H4 (cell line): ENCODE results near the gene AKT2. TPM values are rescaled to one million over a fixed set of nuclear protein-coding genes. Genes with fewer than 3 reads are reported as not detected.

Source experiments
- DNase-seq: peaks from one replicate; pipeline ENCODE4 v3.0.0-alpha.2; 2015; ENCODE audit warnings: low spot score
- total RNA-seq: library from RNA; depleted of rRNA; stranded (reverse); fragments of >200 nt; shearing (Covaris generic); gene quantifications from 2 replicates; pipeline ENCODE4 v1.2.3, GENCODE V29; 2014; rRNA removed

AKT2 gene
- total RNA-seq, 1 experiment from 2014 or later: 59.2 TPM

GRCh38 chr19:40190891-40191835 is 94.0 kb downstream of the AKT2 start, which contains the start of gene MAP3K10:
Gene MAP3K10, plus strand, starts transcription at chr19:40191426. Its CDS starts 606 bp downstream, at chr19:40192032.
- DNase-seq: peak; percentile 30

DNA sequence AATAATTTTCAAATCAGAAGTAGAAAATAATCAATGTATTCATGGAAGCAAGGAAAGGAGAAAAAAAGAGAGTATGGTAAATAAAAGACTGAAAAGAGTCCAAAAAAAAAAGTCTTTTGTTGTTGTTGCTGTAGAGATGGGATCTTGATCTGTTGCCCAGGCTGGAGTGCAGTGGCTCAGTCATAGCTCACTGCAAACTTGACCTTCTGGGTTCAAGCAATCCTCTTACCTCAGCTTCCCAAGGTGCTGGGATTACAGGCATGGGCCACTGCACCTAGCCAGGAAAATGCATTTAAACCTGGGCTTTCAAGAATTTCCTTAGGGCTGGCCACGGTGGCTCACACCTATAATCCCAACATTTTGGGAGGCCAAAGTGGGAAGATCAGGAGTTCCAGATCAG is 100.9 kb downstream of the AKT2 start:
- no peak for DNase-seq

Other genes with a start within 250 kb of the AKT2 start
- gene ZNF780B, start 229.1 kb downstream of the AKT2 start, total RNA-seq: 5.9 and 9.8 TPM in 2 replicates
- gene ZNF780A, start 194.4 kb downstream of the AKT2 start, total RNA-seq: 9.2 and 17.1 TPM in 2 replicates
- 1.3 and 4.3 TPM in 2 replicates for gene MAP3K10, start 93.9 kb downstream of the AKT2 start, total RNA-seq
- not detected in 2 replicates for gene TTC9B, start 67.0 kb downstream of the AKT2 start, total RNA-seq
- gene CCNP, start 58.7 kb downstream of the AKT2 start, total RNA-seq: not detected in 2 replicates
- 4.3 and 4.4 TPM in 2 replicates for gene C19orf47, start 63.1 kb upstream of the AKT2 start, total RNA-seq
- gene PLD3, start 63.4 kb upstream of the AKT2 start, total RNA-seq: 212 and 308 TPM in 2 replicates
- gene HIPK4, start 104.8 kb upstream of the AKT2 start, total RNA-seq: not detected in 2 replicates
- 0.77 and 1.2 TPM in 2 replicates for gene PRX, start 128.0 kb upstream of the AKT2 start, total RNA-seq
- gene SERTAD1, start 140.6 kb upstream of the AKT2 start, total RNA-seq: 14.8 and 15.4 TPM in 2 replicates
- gene SERTAD3, start 159.0 kb upstream of the AKT2 start, total RNA-seq: 21.3 and 21.4 TPM in 2 replicates
- gene BLVRB, start 180.4 kb upstream of the AKT2 start, total RNA-seq: 433 and 572 TPM in 2 replicates
- 0.23 and 0.56 TPM in 2 replicates for gene SPTBN4, start 181.7 kb upstream of the AKT2 start, total RNA-seq